Islet precursor cell (in vitro differentiated cells): ENCODE measurements around the gene CDC25B.
"Not testable (repeated sequence)": the region's sequence is repeated elsewhere in the genome, so short reads cannot be mapped to it uniquely, and the experiment has no call there.

Experiments
- DNase-seq: peaks from one replicate; pipeline ENCODE4 v3.0.0-alpha.2; 2018

CDC25B gene

DNA sequence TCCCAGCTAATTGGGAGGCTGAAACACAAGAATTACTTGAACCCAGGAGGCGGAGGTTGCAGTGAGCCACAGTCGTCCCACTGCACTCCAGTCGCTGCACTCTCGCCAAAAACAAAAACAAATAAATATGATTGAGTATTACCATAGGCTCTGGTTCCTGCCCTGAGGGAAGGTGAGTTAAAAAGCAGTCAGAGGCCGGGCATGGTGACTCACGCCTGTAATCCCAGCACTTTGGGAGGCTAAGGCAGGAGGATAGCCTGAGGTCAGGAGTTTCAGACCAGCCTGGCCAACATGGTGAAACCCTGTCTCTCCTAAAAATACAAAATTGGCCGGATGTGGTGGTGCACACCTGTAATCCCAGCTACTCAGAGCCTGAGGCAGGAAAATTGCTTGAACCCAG is 44.1 kb downstream of the CDC25B start:
- peak; percentile 85 for DNase-seq

DNA sequence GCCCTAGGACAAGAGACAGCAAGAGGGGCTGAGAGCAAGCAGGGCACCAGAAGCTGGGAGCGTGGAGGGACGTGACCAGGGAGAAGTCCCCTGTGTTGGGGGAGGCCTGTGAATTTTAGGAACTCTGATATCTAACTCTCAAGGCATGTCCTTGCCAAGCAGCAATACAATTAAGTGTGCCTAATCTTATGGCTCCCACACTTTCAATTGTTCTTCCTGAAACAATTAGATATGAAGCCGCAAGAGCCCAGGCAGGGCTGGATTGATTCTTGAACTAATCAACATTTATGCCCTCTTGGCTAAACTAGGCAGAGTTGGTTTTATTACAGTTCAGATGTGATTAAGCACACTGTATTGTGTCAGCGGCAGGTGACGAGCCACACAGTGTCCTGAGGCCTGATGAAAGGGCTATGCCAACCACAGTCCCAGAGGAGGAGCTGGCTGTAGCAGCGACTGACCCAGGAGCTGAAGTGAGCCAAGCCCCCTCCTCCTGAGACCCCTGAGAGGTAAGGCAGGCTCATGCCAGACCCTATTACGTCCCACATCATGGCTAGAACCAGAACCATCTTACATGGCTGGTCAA is 46.3 kb downstream of the CDC25B start:
- no peak for DNase-seq

DNA sequence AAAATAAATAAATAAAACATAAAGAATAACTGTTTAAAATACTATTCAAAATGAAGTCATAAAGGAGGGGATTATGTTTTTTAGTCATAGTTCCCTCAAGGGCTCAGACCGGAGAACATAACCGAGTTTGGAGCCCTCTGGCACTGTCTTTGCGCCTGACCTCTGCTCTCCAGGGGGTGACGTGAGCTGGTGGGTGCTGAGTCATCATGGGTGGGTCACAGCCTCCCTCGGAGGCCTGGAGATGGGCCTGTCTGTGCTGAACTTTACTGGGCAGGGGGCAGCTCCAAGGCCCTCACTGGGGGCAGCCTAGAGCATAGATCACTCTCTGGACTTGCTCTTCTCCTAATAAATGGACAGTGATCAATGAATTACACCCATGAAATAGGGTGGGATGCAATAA is 47.4 kb downstream of the CDC25B start:
- peak; percentile 83 for DNase-seq

DNA sequence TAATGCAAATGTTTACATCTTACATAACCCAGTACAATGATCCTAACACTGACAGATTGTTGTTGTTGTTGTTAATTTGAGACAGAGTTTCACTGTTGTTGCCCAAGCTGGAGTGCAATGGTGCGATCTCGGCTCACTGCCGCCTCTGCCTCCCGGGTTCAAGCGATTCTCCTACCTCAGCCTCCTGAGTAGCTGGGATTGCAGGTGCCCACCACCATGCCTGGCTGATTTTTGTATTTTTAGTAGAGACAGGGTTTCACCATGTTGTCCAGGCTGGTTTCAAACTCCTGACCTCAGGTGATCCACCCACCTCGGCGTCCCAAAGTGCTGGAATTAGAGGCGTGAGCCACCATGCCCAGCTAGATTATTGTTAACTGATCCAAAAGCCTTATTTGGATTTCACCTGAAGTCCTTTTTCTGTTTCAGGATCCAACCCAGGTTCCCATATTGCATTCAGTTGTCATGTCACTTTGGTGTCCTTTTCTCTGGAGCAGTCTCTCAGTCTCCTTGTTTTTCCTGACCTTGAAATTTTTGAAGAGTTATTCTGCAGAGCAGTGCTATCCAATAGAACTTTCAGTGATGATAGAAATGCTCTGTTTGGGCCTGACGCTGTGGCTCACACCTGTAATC is 48.0 kb downstream of the CDC25B start:
- not testable (repeated sequence) for DNase-seq

DNA sequence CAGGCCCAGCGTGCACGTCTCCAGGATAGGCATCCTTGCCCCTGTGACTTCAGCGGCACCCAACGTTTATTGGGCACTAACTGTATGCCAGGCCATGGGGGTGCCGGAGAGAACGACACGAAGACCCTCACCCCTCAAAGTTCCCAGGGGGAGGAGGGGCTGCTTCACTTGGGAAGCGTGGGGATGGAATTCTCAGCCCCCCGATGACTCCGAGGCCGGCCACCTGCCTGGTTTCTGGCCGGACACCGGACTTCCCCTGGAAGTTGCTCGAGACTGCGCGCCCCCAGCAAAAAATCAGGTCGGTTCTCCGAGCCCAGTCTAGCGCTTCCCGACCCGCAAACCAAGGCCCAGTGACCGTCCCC is 50.2 kb downstream of the CDC25B start:
- DNase-seq: no peak

DNA sequence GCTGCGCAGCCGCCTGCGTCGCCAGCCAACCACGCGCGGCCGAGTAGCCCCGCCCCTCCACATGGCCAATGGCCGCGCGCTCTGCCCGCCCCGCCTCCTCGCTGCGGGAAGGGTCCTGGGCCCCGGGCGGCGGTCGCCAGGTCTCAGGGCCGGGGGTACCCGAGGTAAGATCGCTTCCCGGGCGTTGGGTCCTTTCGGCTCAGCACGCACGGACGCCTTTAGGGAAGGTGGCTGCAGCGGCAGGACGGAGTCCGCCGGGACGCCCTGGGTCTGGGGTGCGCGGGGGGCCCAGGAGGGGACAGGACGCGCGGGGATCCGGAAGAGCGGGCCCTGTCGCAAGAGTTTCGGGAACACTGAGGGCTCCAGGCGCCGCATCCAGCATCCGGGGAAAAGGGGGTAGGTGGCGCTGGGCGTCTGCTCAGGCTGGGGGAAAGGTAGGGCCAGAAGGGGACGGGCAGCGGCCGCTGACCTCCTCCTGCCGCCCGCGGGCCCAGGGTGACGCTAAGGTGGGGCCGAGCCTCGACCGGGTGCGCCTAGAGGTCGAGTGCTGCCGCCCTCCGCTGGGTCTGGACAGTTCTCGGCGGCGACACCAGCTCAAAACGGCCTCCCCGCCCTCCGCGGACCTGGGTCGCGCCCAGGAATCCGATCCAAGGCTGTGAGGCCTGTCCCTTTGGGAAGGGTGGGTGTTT is 50.8 kb downstream of the CDC25B start, which contains the start of gene MAVS:
MAVS (plus strand) TSS at position 95 of the 689 bp plus-strand sequence. CDS start 7,791 bp downstream, outside the sequence.
- DNase-seq: peak; percentile 93

DNA sequence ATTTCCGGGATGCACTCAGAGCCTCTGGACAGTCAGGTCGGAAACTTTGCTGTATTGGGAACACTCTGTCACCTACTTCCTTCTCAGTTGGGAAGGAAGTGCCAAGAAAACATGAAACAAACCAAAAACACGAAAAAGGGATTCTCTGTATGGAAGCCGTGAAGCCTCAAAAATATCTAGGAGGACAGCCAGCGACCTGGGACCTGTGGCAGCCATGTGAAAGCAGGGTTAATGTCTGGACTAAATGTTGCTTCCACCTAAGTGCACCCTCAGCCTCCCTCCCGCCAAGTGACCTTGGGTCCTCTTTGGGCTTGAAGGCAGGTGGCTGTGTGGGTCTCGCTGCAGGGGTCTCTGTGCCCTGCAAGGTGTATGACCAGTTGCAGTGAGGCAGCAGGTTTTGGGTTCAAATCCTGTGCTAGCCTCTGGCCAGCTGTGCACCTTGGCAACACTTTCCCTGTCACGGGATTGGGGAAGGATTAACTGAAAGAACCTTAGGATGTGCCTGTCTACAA is 51.4 kb downstream of the CDC25B start:
- DNase-seq: no peak

DNA sequence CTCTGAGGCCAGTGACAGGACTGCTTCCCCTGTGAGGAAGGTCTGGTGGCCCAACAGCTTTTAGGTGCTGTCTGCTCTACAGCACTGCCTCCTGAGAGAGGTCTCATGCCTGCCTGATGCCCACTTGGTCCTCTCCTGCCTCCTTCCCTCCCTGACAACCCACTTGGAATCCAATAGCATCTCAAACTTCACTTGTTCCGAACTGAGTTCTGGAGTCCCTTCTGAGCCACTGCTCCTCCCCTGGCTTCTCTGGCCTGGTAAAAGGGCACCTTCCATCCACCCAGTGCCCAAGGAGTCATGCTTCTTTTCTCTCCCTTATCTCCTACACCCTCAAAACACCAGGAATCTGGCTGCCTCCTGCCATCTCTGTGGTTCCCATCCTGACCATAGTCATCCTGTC is 52.5 kb downstream of the CDC25B start:
- no peak for DNase-seq

DNA sequence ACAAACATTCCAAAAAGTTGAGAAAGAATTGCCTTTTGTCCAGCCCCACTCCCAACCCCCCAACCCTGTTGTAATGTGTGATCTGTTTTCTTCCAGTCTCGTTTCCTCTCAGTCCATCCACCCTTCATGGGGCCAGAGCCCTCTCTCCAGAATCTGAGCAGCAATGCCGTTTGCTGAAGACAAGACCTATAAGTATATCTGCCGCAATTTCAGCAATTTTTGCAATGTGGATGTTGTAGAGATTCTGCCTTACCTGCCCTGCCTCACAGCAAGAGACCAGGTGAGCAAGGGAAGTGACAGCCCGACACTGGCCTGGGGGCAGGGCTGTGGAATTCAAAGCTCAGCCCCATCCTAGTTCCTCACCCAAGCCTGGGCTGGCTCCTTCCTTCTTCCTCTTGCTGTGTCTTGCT is 58.4 kb downstream of the CDC25B start:
- peak; percentile 67 for DNase-seq
